ENCODE results near the gene UBQLN1. TPM values are rescaled to one million over a fixed set of nuclear protein-coding genes. Genes with fewer than 3 reads are reported as not detected.

Gene UBQLN1
- total RNA-seq, result 101 and 110 TPM in 2 replicates
- polyA plus RNA-seq, result 61.1 and 66.1 TPM in 2 replicates
- 83.0 and 83.4 TPM in 2 replicates for polyA plus RNA-seq (2011; cell fraction: cytosol; rRNA removed)
- 87.2 and 97.7 TPM in 2 replicates for polyA plus RNA-seq (2011; cell fraction: nucleus; rRNA removed)
- 88.8 and 111 TPM in 2 replicates for polyA plus RNA-seq (2012)
- 209 and 217 TPM in 2 replicates for polyA minus RNA-seq
- polyA minus RNA-seq (2011; cell fraction: cytosol; rRNA and poly(A)+ RNA removed), result 108 TPM
- 110 and 120 TPM in 2 replicates for polyA minus RNA-seq (2011; cell fraction: nucleus; rRNA and poly(A)+ RNA removed)
- Bru-seq, nascent RNA, result percentile 97 among the genes with signal in this experiment
- percentile 95 among the genes with signal in this experiment for BruChase-seq, experiment 1, labeled RNA remaining after a 6-hour chase
- percentile 94 among the genes with signal in this experiment for BruChase-seq, experiment 2, labeled RNA remaining after a 2-hour chase
- long read RNA-seq, full-length matches to known transcripts, result 130 of 167 reads
- long read RNA-seq, partial matches to known transcripts, result 5 of 167 reads
- long read RNA-seq, other reads (novel, unspliced or antisense), result 32 of 167 reads

DNA sequence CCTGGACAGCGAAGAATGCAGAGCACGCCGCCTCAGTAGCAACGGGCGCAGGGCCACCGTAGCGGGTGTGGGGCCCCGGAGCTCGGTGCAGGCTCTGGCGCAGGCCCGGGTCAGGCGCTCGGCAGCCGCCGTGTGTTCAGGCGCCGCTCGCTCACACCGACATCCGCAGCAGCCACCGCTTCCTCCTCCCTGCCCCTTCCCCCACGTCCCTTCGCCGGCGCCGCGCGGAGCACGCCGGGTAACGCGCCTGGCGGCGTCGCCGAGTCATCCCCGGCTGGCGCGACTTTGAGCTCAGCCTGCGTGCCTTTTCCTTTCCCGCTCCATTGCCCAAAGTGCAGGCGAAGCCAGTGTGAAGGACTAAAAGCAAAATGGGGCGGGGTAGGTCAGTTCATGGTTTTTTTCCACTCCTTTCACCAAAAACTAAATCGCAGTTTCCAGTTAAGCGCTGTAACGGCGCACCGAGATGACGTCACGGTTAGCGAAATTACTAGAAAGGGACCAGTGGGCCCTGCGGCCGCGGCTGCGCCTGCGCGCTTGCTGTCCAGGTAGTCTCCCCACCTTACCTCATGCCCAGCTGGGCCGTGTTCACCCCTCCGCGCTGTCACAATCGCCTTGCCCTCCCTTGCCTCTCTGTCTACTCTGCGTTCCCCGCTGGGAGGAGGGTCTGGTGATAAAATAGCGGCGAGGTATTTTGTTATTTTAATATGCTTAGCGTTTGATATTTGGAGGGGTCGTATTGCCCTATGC, at the start of gene UBQLN1:
Gene UBQLN1, minus strand, starts transcription at position 191 of the 747 bp plus-strand sequence. CDS start 279 bp downstream, outside the sequence.
- no peaks in the 10 kb centered on the region for H3K36me3 ChIP-seq (ENCODE audit: control insufficient read depth in 2 of 2, extremely low read depth in 1 of 2, insufficient read depth in 2 of 2, low read length in 2 of 2)
- intact Hi-C loops (cut with micrococcal nuclease) (loop anchor here (1.0 to 5.0 kb wide), 8 partner anchors 42 to 489 kb away; partner anchors contain the start of genes GKAP1, HNRNPK, IDNK and KIF27), dilution Hi-C loops (cut with MboI; ENCODE audit: extremely low pct_ligation_motif_present, low sequenced_read_pairs) (no loop called here)
- H3K9me3 ChIP-seq (replicated peaks; ENCODE audit: control insufficient read depth, insufficient read depth, low read length), result no peaks in the 10 kb centered on the region
- H3K4me1 ChIP-seq (ENCODE audit: control insufficient read depth, extremely low read depth, insufficient read depth, low read length), result peaks cover 16% of the 10 kb centered on the region
- FAIRE-seq (peak; percentile 87), DNase-seq (ENCODE audit: low read depth, low spot score) (peak; percentile 93)
- ChIA-PET CTCF (interaction anchor here (0.6 to 3.8 kb wide), 7 partner anchors 10 to 87 kb away, joined by 3 to 25 read pairs (median 4); no protein-coding TSS in a partner anchor), POLR2A (interaction anchor here (0.6 to 2.8 kb wide), 3 partner anchors 10 to 58 kb away, joined by 3 to 14 read pairs (median 11); no protein-coding TSS in a partner anchor)
- no peaks in the 10 kb centered on the region for H4K20me1 ChIP-seq (replicated peaks; ENCODE audit: control insufficient read depth, extremely low read depth, insufficient read depth, low read length)
- TF ChIP-seq POLR2AphosphoS5 (IDR thresholded peaks at IDR 0.05; ENCODE audit: insufficient read depth, low read depth, low read length) (peak; percentile 95), MAX (IDR thresholded peaks at IDR 0.05; ENCODE audit: insufficient read depth, insufficient read length) (peak; percentile 58), POLR2A (IDR thresholded peaks at IDR 0.05; ENCODE audit: low read depth, low read length) (peak; percentile 93), EZH2 (IDR thresholded peaks at IDR 0.05; ENCODE audit: borderline replicate concordance, low read depth, low read length, severe bottlenecking) (no peak), GATA2 (IDR thresholded peaks at IDR 0.05; ENCODE audit: insufficient read depth, insufficient read length, low read depth, low read length) (no peak), MYC (IDR thresholded peaks at IDR 0.05; ENCODE audit: low read depth, low read length) (peak; percentile 91), JUN (IDR thresholded peaks at IDR 0.05; ENCODE audit: borderline replicate concordance, insufficient read depth, insufficient read length, low read depth) (peak; percentile 74), FOS (IDR thresholded peaks at IDR 0.05; ENCODE audit: borderline replicate concordance, insufficient read depth, low read length) (peak; percentile 23)
- TF ChIP-seq, protein P1, sequence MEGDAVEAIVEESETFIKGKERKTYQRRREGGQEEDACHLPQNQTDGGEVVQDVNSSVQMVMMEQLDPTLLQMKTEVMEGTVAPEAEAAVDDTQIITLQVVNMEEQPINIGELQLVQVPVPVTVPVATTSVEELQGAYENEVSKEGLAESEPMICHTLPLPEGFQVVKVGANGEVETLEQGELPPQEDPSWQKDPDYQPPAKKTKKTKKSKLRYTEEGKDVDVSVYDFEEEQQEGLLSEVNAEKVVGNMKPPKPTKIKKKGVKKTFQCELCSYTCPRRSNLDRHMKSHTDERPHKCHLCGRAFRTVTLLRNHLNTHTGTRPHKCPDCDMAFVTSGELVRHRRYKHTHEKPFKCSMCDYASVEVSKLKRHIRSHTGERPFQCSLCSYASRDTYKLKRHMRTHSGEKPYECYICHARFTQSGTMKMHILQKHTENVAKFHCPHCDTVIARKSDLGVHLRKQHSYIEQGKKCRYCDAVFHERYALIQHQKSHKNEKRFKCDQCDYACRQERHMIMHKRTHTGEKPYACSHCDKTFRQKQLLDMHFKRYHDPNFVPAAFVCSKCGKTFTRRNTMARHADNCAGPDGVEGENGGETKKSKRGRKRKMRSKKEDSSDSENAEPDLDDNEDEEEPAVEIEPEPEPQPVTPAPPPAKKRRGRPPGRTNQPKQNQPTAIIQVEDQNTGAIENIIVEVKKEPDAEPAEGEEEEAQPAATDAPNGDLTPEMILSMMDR (IDR thresholded peaks at IDR 0.05; ENCODE audit: extremely low read depth in 1 of 2, insufficient read depth in 1 of 2, low read depth in 1 of 2, low read length in 2 of 2), result no peak
- H3K27me3 ChIP-seq (ENCODE audit: control insufficient read depth in 2 of 2, insufficient read depth in 2 of 2, low read length in 2 of 2), result no peaks in the 10 kb centered on the region
- peak within 1 kb of the TSS; percentile 18 to 100 (median 57) for H3K4me3 ChIP-seq (replicated peaks in 1 of 3; ENCODE audit: insufficient read depth in 1 of 3, low read depth in 1 of 3, low read length in 3 of 3)
- no peaks in the 10 kb centered on the region for H3K9me1 ChIP-seq (replicated peaks; ENCODE audit: control insufficient read depth, extremely low read depth, insufficient read depth, low read length)
- H3K79me2 ChIP-seq (ENCODE audit: control insufficient read depth, insufficient read depth, low read length), result peaks cover 48% of the 10 kb centered on the region
- peak within 1 kb of the TSS; percentile 99 for H3K27ac ChIP-seq (ENCODE audit: insufficient read depth, low read depth, low read length)
- peak within 1 kb of the TSS; percentile 83 for H2AFZ ChIP-seq (ENCODE audit: low read depth, low read length)
- no TSS peak for BruUV-seq (replicated peaks)
- H3K9ac ChIP-seq (replicated peaks; ENCODE audit: extremely low read depth, insufficient read depth, low read length), result peak within 1 kb of the TSS; percentile 99
- peak within 1 kb of the TSS; percentile 99 for H3K4me2 ChIP-seq (ENCODE audit: insufficient read depth, low read length)
